ENCODE measurements around the gene ZDHHC22.

The ZDHHC22 gene

DNA sequence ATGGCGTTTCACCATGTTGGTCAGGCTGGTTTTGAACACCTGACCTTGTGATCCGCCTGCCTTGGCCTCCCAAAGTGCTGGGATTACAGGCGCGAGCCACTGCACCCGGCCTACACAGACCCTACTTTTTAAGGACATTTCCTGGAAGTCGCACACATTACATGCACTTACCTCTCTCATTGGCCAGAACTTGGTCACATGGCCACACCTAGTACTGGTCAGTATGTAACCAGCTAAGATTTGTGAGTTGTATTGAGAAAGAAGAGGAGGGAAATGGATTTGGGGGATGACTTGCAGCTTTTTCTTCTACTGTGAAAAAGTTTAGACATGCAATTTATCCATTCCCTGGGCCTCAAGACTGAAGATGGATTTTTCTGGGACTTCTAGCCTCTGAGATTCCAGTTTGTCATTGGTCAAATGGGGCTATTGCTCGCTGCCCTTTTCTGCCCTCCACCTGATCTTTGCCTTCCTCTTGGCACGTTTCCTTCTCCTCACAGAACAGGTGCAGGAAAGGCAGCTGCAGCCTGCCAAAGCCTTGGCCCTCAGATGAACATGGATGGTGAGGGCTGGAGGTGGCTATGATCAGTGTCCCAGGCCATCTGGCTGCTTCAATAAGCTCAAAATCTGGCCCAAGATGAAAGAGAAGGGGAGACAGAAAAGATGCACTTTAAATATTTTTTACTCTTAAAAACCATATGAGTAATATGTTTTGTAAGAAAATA is 7.1 kb upstream of the ZDHHC22 start:
- TF ChIP-seq CTCF (IDR thresholded peaks at IDR 0.05; ENCODE audit: insufficient read depth, low read depth, low read length, missing control alignments): no peak
- no peak for DNase-seq (ENCODE audit: low read depth)
- no peak overlapping the region for H3K4me3 ChIP-seq (ENCODE audit: low read length)

DNA sequence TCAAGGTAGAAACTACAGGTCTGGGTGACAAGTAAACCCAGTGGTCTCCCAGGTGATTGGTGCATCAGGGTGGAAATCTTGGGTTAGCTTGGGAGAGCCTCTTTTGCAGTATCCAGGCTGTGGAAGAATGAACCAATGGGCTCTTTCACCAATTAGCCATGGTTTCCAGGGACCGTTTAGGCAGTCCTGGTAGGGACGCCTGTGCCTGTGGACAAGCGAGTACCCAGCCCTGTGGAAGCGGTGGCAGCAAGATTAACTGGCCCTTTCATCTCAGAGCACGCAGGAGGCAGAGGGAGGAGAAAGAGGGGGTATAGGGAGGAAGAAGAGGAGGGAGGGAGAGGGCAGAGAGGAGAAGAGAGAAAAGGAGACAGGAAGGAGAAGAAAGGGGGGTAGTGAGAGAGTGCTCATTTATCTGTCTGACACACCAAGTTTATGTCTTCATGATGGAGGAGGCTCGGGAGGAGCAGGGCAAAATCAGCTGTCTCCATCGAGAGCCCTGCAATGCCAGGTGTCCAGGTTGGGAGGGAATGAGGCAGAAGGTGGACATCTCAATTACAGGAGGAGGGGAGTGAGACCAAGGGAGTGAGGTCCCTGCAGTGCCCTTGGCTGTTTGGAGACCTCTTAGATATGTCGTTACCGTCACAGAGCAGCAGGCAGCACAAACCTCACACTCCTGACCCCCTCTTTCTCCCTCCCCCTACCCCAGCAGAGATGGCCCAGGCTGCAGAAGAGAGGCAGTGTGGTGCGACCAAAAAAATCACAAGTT is 4.6 kb upstream of the ZDHHC22 start:
- no peak overlapping the region for H3K4me3 ChIP-seq (ENCODE audit: low read length)
- no peak for TF ChIP-seq CTCF (IDR thresholded peaks at IDR 0.05; ENCODE audit: insufficient read depth, low read depth, low read length, missing control alignments)
- no peak for DNase-seq (ENCODE audit: low read depth)

- H3K4me3 ChIP-seq (ENCODE audit: low read length): no peak overlapping the region
- TF ChIP-seq CTCF (IDR thresholded peaks at IDR 0.05; ENCODE audit: insufficient read depth, low read depth, low read length, missing control alignments): no peak
Observed at GRCh38 chr14:77144412-77145115, 3.0 kb upstream of the ZDHHC22 start.

DNA sequence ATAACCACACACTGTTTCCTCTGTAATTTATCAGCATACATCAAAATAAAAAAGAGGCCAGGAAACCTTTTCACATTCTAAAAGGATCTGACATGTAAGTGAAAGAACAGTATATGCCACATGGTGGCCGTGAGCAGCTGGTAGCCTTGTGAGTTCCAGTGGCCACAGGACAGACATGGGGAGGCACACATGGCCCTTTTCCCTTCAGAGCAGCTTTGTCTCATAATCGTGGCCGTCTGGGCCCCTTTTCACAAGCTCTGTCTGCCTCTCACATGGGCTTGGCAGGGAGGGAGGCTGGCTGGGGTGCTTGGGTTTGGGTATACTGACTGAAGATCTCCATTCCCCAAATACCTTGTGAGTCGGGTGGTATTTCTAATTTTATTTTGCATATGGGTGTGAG is 1.5 kb upstream of the ZDHHC22 start:
- DNase-seq (ENCODE audit: low read depth): no peak
- H3K4me3 ChIP-seq (ENCODE audit: low read length): no peak overlapping the region
- no peak for TF ChIP-seq CTCF (IDR thresholded peaks at IDR 0.05; ENCODE audit: insufficient read depth, low read depth, low read length, missing control alignments)

More at GRCh38 chr14:77144412-77145115, 3.0 kb upstream of the ZDHHC22 start:
- DNase-seq (ENCODE audit: low read depth): no peak

DNA sequence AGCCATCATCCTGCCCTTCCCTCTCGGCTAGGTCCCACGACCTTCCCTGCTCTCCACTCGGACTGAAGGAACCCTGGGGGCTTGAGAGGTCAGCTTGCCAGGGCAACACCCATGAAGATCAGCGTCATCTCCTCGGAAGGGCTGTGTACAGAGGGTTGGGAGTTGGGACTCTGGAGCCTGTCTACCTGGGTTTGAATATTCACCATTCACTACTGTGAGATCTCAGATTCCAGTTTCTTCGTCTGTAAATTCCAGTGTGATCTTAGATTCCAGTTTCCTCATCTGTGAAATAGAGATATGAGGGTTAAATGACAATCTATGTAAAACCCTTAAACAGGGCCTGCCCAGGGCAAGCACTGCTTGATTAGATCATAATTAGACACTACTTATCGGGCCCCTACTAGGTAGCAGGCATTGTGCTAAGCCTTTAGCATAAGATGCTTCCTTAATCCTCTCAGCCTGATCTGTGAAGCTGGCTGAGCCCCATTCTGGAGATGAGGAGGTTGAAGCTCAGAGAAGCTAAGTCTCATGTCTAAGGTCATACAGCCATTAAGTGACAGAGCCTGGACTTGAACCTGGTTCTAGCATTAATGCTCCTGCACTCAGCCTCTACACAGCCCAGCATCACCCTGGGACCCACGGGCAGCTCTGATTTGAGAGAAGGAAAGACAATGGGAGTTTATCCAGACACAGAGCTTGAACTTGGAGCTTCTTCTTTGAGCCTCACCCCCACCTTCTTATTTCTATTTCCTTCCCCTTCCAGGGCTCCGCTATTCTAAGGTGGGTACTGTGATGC is 612 bp upstream of the ZDHHC22 start:
- H3K4me3 ChIP-seq (ENCODE audit: low read length): no peak overlapping the region
- no peak for TF ChIP-seq CTCF (IDR thresholded peaks at IDR 0.05; ENCODE audit: insufficient read depth, low read depth, low read length, missing control alignments)
- DNase-seq (ENCODE audit: low read depth): no peak

- H3K4me3 ChIP-seq (ENCODE audit: low read length): no peak overlapping the region
- DNase-seq (ENCODE audit: low read depth): no peak
- TF ChIP-seq CTCF (IDR thresholded peaks at IDR 0.05; ENCODE audit: insufficient read depth, low read depth, low read length, missing control alignments): no peak
Observed at GRCh38 chr14:77140359-77141213, 1.0 kb downstream of the ZDHHC22 start.

Data from epithelial cell of esophagus (primary cell).